BLaER1 treated with 17β-estradiol and CSF1 and Interleukin-3, amounts not matched to agents 10 nM and 100 nM (cell line): ENCODE measurements around the gene CTBP1.

Source experiments
- H3K27ac ChIP-seq, 11 experiments: shearing (Covaris generic); formaldehyde crosslinking; 2 replicates each; pipeline ENCODE4 v1.8.1; 2022
- H3K27me3 ChIP-seq, 11 experiments: shearing (Covaris generic); formaldehyde crosslinking; 2 replicates each; pipeline ENCODE4 v1.8.1; 2022
- H3K36me3 ChIP-seq, 11 experiments: shearing (Covaris generic); formaldehyde crosslinking; 2 replicates each; pipeline ENCODE4 v1.8.1; 2022
- H3K4me1 ChIP-seq, 10 experiments: shearing (Covaris generic); formaldehyde crosslinking; 2 replicates each; pipeline ENCODE4 v1.8.1; 2022
- H3K4me2 ChIP-seq, 11 experiments: shearing (Covaris generic); formaldehyde crosslinking; 2 replicates each; pipeline ENCODE4 v1.8.1; 2022
- H3K4me3 ChIP-seq, 10 experiments: shearing (Covaris generic); formaldehyde crosslinking; 2 replicates each; pipeline ENCODE4 v1.8.1; 2022
- H3K9ac ChIP-seq, 11 experiments: shearing (Covaris generic); formaldehyde crosslinking; 2 replicates each; pipeline ENCODE4 v1.8.1; 2022
- H3K9me3 ChIP-seq, 11 experiments: shearing (Covaris generic); formaldehyde crosslinking; replicated peaks in 1 of 11; 2 replicates each; pipeline ENCODE4 v1.8.1; 2022
- H4K20me1 ChIP-seq, 11 experiments: shearing (Covaris generic); formaldehyde crosslinking; 2 replicates each; pipeline ENCODE4 v1.8.1; 2022
- Cebpa-rat ChIP-seq, 11 experiments: shearing (Covaris generic); IDR thresholded peaks; 2 replicates each; pipeline ENCODE4 v1.8.1; 2022

The CTBP1 gene

DNA sequence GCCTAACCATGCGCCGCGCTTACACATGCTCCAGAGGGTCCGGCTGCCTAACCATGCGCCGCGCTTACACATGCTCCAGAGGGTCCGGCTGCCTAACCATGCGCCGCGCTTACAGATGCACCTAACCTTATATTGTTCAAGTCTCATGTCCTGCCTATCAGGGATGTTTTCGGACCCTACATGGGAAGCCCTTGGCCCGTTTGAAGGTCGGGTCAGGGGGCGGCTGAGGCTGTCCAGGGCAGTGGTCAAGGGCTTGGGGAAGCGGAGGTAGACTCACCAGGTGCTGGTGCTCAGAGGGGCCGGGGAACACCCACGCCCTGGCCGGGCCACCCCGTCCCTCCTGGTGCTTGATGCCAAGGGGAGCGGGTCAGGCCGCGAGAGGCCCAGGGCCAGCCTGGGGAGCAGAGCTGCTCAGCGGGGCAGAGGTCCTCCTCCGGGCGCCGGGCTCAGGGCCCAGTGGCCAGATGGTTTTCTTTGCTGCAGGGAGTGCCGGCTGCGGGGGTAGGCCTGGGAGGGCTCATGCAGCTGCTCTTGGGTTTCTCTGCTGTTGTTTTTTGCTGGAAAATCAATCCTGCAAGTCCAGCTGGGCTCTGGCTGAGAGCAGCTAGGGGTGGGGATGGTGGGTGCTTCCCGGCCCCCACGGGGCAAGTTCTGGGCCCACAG lies 41.2 kb downstream of the CTBP1 start:
- H4K20me1 ChIP-seq = peaks cover 23 to 64% (median 45%) of the 10 kb centered on the region in 11 experiments; a peak in 18 of 22 replicates
- peaks cover 0 to 5% (median 0%) of the 10 kb centered on the region in 11 experiments; a peak in 1 of 22 replicates for H3K27me3 ChIP-seq
- peaks cover 52 to 96% (median 84%) of the 10 kb centered on the region in 10 experiments for H3K4me1 ChIP-seq
- no peak overlapping the region for H3K4me3 ChIP-seq
- H3K9me3 ChIP-seq = no peaks in the 10 kb centered on the region
- H3K36me3 ChIP-seq = peaks cover 19 to 32% (median 25%) of the 10 kb centered on the region in 11 experiments
- H3K9ac ChIP-seq = peak overlapping the region in 9 of 11 experiments; percentile 9 to 64 (median 44); a peak in 18 of 22 replicates
- H3K27ac ChIP-seq = peak overlapping the region in 8 of 11 experiments; percentile 33 to 69 (median 57); a peak in 16 of 22 replicates
- no peak for TF ChIP-seq Cebpa-rat (IDR thresholded peaks at IDR 0.05)
- peak overlapping the region; percentile 73 to 86 (median 80) for H3K4me2 ChIP-seq

DNA sequence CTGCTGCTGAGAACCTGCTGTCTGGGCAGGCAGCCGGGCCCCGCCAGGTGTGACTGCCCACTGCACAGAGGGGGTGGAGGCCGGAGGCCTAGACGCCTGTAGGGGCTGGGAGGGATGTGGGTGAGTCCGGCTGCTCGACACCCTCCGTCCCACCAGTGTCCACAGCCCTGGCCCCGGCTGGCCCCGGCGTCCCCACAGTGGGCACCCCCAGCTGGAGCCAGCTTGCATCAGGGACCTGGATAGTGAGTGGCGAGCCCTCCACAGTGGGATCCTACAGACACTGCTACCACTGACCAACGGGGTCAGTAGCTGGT lies 41.8 kb downstream of the CTBP1 start:
- Histone ChIP-seq H3K4me3 (no peak overlapping the region), H3K36me3 (peaks cover 13 to 26% (median 19%) of the 10 kb centered on the region in 11 experiments), H3K27ac (no peak overlapping the region), H3K4me2 (peak overlapping the region in 2 of 11 experiments; percentile 83 to 85; a peak in 3 of 22 replicates), H3K9me3 (no peaks in the 10 kb centered on the region), H3K4me1 (peaks cover 58 to 96% (median 88%) of the 10 kb centered on the region in 10 experiments), H3K27me3 (peaks cover 0 to 11% (median 0%) of the 10 kb centered on the region in 11 experiments; a peak in 1 of 22 replicates), H4K20me1 (peaks cover 18 to 58% (median 40%) of the 10 kb centered on the region in 11 experiments; a peak in 17 of 22 replicates), H3K9ac (no peak overlapping the region)
- TF ChIP-seq Cebpa-rat (IDR thresholded peaks at IDR 0.05) = no peak

- no peak for TF ChIP-seq Cebpa-rat (IDR thresholded peaks at IDR 0.05)
- Histone ChIP-seq H3K36me3 (peaks cover 9 to 20% (median 13%) of the 10 kb centered on the region in 11 experiments), H4K20me1 (peaks cover 18 to 52% (median 36%) of the 10 kb centered on the region in 11 experiments; a peak in 17 of 22 replicates), H3K4me3 (no peak overlapping the region), H3K4me1 (peaks cover 64 to 97% (median 94%) of the 10 kb centered on the region in 10 experiments), H3K4me2 (peak overlapping the region in 10 of 11 experiments; percentile 30 to 100 (median 98); a peak in 14 of 22 replicates), H3K9ac (peak overlapping the region in 6 of 11 experiments; percentile 17 to 52 (median 24); a peak in 5 of 22 replicates), H3K27ac (peak overlapping the region in 5 of 11 experiments; percentile 13 to 40 (median 29); a peak in 4 of 22 replicates), H3K9me3 (no peaks in the 10 kb centered on the region), H3K27me3 (peaks cover 0 to 15% (median 0%) of the 10 kb centered on the region in 11 experiments; a peak in 1 of 22 replicates)
Observed at GRCh38 chr4:1206299-1207156, 42.4 kb downstream of the CTBP1 start.

- peak overlapping the region in 5 of 11 experiments; percentile 17 to 52 (median 32); a peak in 6 of 22 replicates for H3K9ac ChIP-seq
- H3K9me3 ChIP-seq = no peaks in the 10 kb centered on the region
- peak overlapping the region in 10 of 11 experiments; percentile 30 to 100 (median 98); a peak in 16 of 22 replicates for H3K4me2 ChIP-seq
- peaks cover 12 to 44% (median 29%) of the 10 kb centered on the region in 11 experiments; a peak in 17 of 22 replicates for H4K20me1 ChIP-seq
- H3K27me3 ChIP-seq = peaks cover 0 to 22% (median 0%) of the 10 kb centered on the region in 11 experiments; a peak in 2 of 22 replicates
- TF ChIP-seq Cebpa-rat (IDR thresholded peaks at IDR 0.05) = no peak
- no peak overlapping the region for H3K4me3 ChIP-seq
- H3K4me1 ChIP-seq = peaks cover 67 to 98% (median 94%) of the 10 kb centered on the region in 10 experiments
- H3K27ac ChIP-seq = peak overlapping the region in 5 of 11 experiments; percentile 13 to 40 (median 29); a peak in 4 of 22 replicates
- H3K36me3 ChIP-seq = peaks cover under 1 to 12% (median 5%) of the 10 kb centered on the region in 11 experiments; a peak in 18 of 22 replicates
Observed at GRCh38 chr4:1205586-1206298, 43.2 kb downstream of the CTBP1 start.

GRCh38 chr4:1204828-1205585 lies 43.9 kb downstream of the CTBP1 start:
- Histone ChIP-seq H4K20me1 (peaks cover 7 to 37% (median 24%) of the 10 kb centered on the region in 11 experiments; a peak in 16 of 22 replicates), H3K9ac (peak overlapping the region in 3 of 11 experiments; percentile 32 to 46 (median 41); a peak in 3 of 22 replicates), H3K4me1 (peaks cover 67 to 98% (median 94%) of the 10 kb centered on the region in 10 experiments), H3K9me3 (no peaks in the 10 kb centered on the region), H3K27me3 (peaks cover 0 to 26% (median 0%) of the 10 kb centered on the region in 11 experiments; a peak in 2 of 22 replicates), H3K4me2 (peak overlapping the region; percentile 12 to 100 (median 98); a peak in 20 of 22 replicates), H3K27ac (peak overlapping the region in 3 of 11 experiments; percentile 30 to 95 (median 87); a peak in 2 of 22 replicates), H3K36me3 (peaks cover 0 to 7% (median 0%) of the 10 kb centered on the region in 11 experiments; a peak in 1 of 22 replicates), H3K4me3 (no peak overlapping the region)
- no peak for TF ChIP-seq Cebpa-rat (IDR thresholded peaks at IDR 0.05)

GRCh38 chr4:1204286-1204827 lies 44.6 kb downstream of the CTBP1 start:
- peak overlapping the region in 10 of 11 experiments; percentile 3 to 100 (median 98); a peak in 19 of 22 replicates for H3K4me2 ChIP-seq
- no peak for TF ChIP-seq Cebpa-rat (IDR thresholded peaks at IDR 0.05)
- peaks cover 0 to 26% (median 0%) of the 10 kb centered on the region in 11 experiments; a peak in 2 of 22 replicates for H3K27me3 ChIP-seq
- H3K9ac ChIP-seq = peak overlapping the region in 3 of 11 experiments; percentile 22 to 46 (median 41); a peak in 4 of 22 replicates
- H3K36me3 ChIP-seq = peaks cover 0 to 4% (median 0%) of the 10 kb centered on the region in 11 experiments; a peak in 1 of 22 replicates
- H3K27ac ChIP-seq = peak overlapping the region in 4 of 11 experiments; percentile 87 to 95 (median 92); a peak in 6 of 22 replicates
- peaks cover 64 to 98% (median 94%) of the 10 kb centered on the region in 10 experiments for H3K4me1 ChIP-seq
- H3K9me3 ChIP-seq = no peaks in the 10 kb centered on the region
- H4K20me1 ChIP-seq = peaks cover 4 to 30% (median 17%) of the 10 kb centered on the region in 11 experiments; a peak in 16 of 22 replicates
- no peak overlapping the region for H3K4me3 ChIP-seq
